Measurements from ENCODE around the gene TMEM223. TPM values are rescaled to one million over a fixed set of nuclear protein-coding genes. Genes with fewer than 3 reads are reported as not detected.
A peak's percentile ranks its signal among the peaks of the same experiment; 100 is the strongest.
"Not testable (repeated sequence)": the region's sequence is repeated elsewhere in the genome, so short reads cannot be mapped to it uniquely, and the experiment has no call there.

The TMEM223 gene
- total RNA-seq, 1 donor from 2014 or later = 15.1 TPM

DNA sequence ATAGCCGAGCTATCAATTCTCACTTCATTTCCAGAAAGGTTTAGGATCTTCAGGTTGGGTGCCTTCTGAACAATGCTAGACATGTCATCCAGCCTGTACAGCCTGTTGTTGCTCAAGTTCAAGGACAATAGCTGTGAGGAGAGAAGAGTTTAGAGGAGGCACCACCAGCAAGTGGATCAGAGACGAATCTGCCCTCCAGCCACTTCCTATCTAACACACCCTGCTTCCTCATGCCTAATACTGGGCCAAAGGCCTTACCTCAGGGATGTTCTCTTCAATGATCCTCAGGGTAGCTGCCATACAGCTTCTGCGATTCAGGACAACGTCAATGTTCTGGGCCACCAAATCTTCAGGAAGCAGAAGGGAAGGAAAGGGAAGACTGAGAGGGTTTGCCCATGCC, 9.3 kb upstream of the TMEM223 start:
- no peak for DNase-seq (ENCODE audit: low read depth)

DNA sequence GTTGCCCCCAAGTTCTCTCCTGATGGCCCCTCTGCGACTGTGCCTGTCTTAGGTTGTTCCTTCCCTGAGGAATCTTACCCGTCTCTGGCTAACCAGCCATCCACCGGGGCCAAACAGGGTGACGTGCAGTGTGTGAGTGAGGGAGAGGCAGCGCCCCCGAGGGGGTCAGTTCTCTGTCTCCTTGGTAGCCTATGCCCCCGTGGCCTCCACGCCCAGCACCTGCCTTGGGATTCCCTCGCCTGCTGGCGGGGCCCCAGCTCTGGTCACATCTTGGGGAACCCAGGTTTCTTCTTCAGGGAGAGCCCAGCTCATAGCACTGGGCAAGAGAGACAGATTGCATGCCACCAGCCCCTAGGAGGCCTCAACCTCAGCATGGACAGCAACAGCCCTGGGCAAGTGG, 7.7 kb upstream of the TMEM223 start:
- DNase-seq (ENCODE audit: low read depth) = no peak

DNA sequence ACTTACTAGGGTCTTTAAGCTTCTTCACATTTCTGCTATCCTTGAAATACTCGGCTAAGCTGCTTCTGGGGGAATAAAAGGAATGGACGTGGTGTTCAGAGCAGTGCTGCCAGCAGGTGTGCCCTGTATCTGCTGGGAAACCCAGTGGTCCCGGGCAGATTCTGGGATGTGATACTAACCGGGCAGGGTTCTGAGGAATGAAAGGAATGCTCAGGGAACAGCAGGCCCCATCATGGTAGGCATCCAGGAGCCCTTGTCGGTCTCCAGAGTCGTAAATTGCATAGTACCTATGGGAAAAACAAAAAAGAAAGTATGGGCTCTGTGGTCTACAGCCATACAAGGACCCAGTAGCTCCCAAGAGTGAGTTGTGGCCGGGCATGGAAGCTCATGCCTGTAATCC, 4.5 kb upstream of the TMEM223 start:
- DNase-seq (ENCODE audit: low read depth) = no peak

DNA sequence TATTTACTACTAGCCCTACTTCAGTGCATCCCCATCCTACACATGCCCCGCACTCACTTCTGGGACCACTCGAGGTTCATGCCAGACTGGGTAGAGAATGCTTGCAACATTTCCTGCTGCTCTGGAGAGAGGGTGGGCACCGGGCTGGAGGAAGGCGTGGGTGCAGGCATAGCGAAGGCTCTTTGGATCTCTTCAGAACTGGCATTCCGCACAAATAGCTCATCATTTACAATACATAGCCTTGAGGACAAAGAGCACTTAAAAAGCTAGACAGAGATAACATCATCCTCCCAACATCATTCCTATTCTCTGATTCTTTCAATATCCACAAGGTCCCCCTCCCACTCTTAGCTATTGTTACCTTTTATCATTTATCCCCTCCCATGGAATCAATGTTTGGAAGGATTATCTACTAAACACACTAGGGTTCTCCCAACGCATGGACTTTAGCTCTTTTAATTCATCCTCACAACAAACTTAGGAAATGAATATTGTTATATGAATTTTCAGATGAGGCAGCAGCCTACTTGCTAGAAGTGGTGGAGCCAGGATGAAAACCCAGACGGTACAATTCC, 2.5 kb upstream of the TMEM223 start:
- no peak for DNase-seq (ENCODE audit: low read depth)

DNA sequence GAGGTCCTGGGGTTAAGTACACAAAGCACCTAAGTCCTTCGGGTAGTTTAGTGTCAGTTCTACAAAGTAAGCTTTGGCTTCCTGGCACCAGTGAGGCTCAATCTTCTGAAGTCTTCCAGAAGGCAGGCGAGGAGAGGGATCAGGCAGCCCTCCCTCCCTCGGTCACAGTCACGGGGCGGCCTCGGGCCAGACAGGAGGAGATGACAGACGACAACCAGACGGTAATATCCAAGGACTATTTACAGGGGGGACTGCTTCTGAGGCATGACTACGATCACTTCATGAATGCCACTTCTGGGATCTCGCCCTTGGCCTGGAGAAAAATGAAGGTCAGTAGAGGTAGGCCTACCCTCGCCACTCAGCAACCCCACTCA, 383 bp upstream of the TMEM223 start:
- DNase-seq (ENCODE audit: low read depth) = no peak

DNA sequence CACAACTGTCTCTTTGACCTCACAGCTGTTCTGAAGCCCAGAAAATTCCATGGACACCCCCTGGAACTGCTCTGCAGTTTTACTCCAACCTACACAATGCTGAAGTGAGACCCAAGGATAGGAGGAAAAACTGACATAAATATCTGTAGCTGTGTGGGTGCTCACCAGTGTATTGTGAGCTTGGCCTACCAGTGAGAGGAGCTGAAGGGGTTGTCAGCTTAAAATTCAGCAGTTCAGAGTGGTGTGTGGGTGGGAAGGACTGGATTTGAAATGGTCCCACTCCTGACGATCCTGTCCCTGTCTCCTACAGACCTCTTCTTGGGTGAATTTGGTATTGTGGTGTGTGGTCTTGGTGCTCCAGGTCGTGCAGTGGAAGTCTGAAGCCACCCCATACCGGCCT, 2.2 kb downstream of the TMEM223 start:
- DNase-seq (ENCODE audit: low read depth) = no peak

DNA sequence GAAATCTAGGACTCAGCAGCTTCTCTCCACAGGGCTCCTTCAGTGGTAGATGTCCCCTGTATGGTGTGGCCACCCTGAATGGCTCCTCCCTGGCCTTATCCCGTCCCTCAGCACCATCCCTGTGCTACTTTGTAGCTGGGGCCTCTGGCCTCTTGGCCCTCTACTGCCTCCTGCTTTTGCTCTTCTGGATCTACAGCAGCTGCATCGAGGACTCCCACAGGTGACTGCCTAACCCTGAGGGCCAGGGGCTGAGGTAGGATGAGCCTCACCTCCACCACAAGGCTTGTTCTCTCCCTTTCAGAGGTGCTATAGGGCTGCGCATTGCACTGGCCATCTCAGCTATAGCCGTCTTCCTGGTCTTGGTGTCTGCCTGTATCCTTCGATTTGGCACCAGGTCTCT, 2.8 kb downstream of the TMEM223 start:
- DNase-seq (ENCODE audit: low read depth) = no peak

DNA sequence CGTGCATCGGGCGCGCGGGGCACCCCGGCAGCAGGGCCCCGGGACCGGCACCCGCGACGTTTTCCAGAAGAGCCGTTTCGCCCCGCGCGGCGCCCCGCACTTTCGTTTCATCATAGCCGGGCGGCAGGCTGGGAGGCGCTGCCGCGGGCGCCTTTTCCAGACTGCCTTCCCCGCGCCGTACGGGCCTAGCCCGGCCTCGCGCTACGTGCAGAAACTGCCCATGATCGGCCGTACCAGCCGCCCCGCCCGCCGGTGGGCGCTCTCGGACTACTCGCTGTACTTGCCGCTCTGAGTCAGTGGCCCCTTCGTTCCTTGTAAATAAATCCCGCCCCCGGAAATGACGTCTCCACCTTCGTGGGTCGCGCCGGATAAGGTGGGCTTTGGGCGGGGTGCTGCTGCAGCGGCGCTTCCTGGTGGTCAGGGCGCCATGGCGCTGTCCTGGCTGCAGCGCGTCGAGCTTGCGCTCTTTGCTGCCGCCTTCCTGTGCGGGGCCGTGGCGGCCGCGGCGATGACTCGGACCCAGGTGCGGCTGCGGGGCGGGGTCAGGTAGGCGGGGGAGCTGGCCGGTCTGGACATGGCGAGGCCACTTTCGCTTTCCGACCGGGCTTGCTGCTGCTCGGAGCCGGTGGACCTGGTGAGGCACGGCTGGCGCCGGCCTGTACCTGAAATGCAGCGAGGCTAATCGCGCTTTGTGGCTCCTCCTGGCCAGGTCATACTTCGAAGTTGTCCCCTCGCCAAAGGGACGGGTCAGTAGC, 4.6 kb downstream of the TMEM223 start, which contains the start of gene TMEM179B:
Gene TMEM179B (plus strand): TSS at position 398 of the 755 bp plus-strand sequence. CDS start 30 bp downstream, at position 428.
- peak; percentile 94 for DNase-seq (ENCODE audit: low read depth)

DNA sequence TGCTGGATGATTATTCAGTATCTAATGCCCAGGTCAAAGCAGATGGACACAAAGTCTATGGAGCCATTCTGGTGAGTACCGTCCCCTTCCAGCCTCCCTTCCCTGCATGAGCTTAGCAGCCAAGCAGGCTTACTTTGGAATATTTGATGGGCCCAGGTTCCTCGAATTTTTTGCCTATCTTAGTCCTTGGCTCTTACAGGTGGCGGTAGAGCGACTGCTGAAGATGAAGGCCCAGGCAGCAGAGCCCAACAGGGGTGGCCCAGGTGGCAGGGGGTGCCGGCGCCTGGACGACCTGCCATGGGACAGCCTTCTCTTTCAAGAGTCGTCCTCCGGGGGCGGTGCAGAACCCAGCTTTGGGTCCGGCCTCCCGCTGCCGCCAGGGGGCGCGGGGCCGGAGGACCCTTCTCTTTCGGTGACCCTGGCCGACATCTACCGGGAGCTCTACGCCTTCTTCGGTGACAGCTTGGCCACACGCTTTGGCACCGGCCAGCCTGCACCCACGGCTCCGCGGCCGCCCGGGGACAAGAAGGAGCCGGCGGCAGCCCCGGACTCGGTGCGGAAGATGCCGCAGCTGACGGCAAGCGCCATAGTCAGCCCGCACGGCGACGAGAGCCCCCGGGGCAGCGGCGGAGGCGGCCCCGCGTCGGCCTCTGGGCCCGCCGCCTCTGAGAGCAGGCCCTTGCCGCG, 5.3 kb downstream of the TMEM223 start:
- DNase-seq (ENCODE audit: low read depth) = peak; percentile 40

DNA sequence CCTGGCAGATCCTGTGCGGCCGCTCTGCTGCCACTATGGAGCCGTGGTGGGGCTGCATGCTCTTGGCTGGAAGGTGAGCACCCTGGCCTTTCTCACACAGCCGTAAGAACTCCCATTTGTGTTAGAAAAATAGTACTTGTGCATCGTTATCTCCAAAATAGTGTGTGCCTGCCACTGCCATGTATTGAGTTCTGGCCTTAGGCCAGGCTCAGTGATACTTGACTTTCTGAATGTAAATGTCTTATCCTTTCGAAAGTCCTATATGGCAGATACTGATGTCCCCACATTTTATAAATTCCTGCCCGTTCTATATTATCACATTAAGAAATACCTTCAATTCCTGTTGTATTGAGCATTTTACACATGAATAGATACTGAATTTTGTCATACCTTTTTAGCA, 9.1 kb downstream of the TMEM223 start:
- no peak for DNase-seq (ENCODE audit: low read depth)

DNA sequence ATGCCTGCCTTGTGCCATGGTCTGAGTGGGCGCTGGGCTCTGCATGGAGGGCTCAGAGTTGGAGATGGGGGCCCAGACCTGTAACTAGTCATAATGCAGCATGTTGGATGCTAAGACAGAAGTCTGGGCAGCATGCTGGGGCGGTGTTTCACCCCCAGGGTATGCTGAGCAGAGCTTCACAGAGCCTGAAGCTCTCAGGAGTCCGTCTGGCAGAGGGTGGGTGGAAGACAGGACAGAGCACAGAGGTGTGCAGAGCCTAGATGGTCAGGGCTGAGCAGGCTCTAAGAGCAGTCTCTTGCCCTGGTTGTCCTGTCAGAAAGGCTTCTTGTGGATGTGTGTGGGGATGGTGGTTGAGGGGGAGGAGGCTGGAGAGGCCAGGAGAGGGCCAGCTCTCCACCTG, 13.4 kb downstream of the TMEM223 start:
- no peak for DNase-seq (ENCODE audit: low read depth)

DNA sequence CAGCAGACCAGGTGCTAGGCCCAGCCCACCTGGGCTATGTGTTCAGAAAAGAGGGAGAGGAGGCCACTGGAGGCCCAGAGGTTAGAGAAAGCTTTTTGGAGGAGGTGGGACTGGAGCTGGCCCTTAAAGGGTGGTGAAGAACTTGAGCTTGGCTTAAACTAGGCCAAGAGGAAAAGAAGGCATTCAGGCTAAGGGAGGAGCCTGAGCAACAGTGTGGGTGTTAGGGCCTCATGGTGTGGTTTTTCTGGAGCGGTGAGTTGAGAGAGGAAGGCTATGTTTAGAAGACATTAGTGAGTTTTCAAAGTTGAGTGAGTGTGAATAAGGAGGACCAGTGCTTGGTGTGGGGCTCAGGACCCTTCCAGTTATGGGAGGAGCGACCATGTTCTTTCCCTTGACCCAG, 14.4 kb downstream of the TMEM223 start:
- DNase-seq (ENCODE audit: low read depth) = no peak

DNA sequence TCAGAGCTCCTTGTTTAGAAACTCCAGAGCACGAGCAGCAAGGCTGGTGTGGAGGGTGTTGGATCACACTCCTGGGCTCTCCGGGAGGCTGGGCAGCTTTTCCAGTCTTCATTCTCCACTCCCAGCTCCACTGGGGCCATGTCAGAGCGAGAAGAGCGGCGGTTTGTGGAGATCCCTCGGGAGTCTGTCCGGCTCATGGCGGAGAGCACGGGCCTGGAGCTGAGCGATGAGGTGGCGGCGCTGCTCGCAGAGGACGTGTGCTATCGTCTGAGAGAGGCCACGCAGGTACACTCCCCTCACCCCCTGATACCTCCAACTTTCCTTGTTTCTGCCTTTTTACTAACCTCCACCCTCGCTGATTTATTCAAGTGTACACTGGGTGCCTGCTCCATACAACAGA, 16.2 kb downstream of the TMEM223 start:
- no peak for DNase-seq (ENCODE audit: low read depth)

DNA sequence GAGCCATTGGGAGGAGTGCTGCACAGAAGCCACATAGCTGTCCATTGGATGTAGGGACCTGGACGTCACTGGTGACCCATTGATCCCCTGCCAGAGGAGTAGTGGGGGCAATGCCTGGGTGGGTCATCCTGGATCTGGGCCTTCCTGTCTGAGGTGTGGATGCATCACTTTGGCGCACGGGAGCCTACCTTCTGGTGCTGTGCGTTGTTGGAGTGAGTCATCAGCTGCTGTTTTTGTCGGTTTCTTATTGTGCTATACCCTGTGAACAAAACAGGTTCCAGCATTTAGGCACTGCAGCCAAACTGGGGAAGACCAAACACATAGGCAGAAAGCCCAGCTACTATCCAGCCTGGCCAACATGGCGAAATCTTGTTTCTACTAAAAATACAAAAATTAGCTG, 17.4 kb downstream of the TMEM223 start:
- no peak for DNase-seq (ENCODE audit: low read depth)

DNA sequence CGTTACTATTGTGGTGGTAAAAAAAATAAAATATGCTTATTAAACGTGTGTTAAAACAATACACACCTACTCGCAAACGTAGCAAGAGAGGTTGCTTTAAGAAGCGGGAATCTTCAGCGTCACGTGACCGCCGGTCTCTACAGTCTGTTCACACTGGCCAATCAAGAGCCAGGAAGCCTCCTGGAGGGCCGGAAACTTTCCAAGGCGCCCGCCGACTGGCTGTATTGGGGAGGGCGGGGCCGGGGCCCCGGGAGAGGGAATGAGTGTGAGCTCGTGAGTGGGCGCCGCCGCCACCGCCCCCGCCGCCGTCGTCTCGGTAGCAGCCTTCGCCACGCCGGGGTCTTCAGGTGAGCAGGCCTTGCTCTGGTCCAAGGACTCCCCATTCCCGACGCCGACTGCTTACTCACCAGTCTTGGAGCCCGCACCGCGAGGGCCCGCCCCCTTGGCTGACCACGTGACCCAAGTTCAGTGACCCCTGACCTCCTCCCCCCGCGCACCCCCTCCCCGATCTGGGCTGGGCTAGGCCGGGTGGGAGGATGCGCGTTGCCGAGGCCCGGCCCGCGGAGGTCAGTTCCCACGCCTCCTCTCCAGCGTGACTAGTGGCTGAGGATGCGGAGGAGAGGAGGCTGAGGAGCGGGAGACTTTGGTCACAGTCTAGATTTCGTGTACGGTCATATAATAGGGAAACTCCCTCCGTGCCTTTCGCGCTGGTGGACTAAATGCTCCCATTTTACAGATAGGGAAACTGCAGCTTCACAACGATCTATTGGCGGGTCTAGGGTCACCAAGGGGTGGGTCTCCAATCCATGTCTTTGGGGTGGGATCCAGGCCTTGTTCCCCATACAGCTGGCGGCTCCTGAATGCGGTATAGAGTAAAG, 20.4 kb downstream of the TMEM223 start, which contains the start of gene TAF6L:
Gene TAF6L (plus strand): TSS at position 253 of the 878 bp plus-strand sequence. CDS start 4,388 bp downstream, outside the sequence.
- DNase-seq (ENCODE audit: low read depth) = peak; percentile 94

DNA sequence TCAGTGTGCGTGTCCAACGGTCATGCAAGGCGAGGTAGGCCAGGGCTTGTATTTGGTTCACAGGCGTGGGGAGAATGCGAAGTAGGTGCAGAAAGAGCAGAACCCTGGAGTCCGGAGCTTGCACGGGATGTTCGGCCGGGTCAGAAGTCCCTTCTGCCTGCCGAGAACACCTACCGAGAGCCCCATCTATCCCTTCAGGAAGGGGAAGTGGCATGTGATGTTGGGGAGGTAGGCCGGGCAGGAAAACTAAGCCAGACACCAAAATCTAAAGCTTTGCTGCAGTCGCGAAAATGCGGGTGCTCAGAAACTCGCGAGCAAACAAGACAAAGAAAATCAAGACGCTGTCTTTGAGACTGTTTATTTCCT, 21.0 kb downstream of the TMEM223 start:
- DNase-seq (ENCODE audit: low read depth) = no peak

DNA sequence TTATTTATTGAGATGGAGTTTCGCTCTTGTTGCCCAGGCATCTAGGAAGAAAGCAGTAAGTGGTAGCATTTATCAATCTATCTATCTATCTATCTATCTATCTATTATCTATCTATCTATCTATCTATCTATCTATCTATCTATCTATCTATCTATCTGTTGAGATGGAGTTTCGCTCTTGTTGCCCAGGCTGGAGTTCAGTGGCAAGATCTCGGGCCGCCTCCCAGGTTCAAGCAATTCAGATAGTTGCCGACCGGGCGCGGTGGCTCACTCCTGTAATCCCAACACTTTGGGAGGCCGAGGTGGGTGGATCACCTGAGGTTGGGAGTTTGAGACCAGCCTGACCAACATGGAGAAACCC, 31.0 kb downstream of the TMEM223 start:
- DNase-seq (ENCODE audit: low read depth) = not testable (repeated sequence)

DNA sequence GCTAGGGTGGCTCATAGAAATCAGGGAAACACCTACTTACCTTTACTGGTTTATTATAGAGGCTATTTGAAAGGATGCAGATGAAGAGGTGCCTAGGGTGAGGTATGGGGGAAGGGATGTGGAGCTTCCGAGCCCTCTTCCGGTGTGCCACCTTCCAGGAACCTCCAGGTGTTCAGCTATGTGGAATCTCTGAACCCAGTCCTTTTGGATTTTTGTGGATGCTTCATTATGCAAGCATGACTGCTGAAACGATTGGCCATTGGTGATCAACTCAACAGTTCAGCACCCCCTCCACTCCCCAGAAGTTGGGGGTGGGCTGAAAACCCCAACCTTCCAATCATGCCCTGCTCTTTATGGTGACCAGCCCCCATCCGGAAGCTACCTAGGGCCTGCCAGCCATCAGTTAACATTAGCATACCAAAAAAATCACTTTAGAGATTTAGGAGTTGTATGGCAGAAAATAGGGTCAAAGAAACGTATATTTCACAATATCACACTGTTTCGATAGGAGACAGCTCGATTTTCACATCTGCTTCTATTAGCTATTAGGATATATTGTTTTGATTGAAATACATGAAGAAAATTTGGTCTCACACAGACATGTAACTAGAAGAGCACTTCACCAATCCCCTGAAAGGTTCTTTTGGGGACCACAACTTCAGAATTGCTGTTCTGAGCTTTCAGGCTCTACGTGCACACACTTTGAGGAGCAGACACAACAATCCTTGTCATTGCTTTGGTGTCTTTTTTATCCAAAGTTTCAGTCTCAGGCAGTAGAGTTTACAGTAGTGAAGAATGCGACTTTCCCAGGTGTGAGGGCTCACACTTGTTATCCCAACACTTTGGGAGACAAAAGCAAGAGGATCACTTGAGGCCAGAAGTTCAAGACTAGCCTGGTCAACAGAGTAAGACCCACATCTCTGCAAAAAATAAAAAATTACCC, 33.7 kb downstream of the TMEM223 start:
- no peak for DNase-seq (ENCODE audit: low read depth)

DNA sequence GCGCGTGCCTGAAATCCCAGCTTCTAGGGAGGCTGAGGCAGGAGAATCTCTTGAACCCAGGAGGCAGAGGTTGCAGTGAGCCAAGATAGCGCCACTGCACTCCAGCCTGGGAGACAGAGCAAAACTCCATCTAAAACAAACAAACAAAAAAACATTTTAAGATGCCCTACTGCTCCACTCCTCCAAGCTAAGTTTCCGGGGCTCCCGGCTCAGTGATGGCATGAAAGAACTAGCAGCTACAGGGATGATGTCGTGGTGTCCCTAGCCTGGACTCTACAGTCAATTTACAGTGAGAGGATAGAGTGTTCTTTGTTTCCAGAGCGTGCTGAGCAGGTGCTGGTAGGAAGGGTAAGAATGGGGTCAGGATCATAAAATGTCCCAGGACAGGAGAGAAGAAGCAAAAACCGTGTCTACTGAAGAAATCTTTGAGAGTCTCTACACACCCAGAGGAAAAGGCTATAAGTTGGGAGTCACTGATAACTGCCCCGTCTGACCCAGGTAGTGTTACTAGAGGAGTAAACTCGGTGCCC, 36.7 kb downstream of the TMEM223 start:
- no peak for DNase-seq (ENCODE audit: low read depth)

DNA sequence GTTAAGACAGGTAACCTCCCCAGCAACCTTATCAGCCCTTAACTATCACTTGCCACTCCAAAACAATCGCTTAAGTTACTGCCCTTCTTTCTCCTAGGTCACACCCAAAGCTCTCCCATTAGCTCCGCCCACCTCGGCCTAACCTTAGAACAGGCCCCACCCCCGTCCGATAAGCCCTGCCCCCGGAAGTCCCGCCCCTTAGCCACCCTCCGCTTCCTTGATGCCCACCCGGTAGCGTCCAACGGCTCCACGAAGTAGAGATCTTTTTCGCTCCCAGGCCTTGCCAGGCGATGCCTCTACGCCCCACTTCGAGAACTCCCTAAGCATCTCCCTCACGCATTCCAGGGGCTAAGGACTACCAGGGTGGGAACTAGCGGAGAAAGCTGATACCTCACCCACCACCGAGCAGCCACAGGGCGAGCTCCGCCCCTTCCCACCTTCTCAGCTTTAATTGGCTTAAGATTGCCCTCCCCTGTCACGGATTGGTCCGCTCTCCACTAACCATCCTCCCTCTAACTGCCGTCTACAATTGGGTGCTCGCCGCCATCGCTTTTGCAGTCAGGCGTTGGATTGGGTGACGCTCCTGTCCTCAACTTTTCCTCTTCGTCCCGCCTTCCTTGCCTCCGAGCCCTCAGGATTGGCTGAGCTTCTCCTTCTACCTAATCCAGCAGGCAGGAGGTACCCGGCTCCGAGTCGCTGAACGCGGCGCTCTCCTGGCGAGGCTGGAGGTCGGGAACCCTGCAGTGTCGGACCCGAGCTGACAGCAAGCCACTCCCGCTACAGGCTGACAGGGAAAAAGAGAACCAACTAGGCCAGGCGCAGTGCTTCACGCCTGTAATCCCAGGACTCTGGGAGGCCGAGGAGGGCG, 37.8 kb downstream of the TMEM223 start, which contains the start of gene ZBTB3:
Gene ZBTB3 (minus strand): TSS at position 425 of the 868 bp plus-strand sequence. CDS start 496 bp downstream, outside the sequence.
- peak; percentile 99 for DNase-seq (ENCODE audit: low read depth)

All from renal cortical epithelial cell (primary cell).